WI38 (cell line): ENCODE measurements around the gene BLZF1.
"Not testable (repeated sequence)": the region's sequence is repeated elsewhere in the genome, so short reads cannot be mapped to it uniquely, and the experiment has no call there.

Experiments
- H3K4me3 ChIP-seq: 2 replicates; pipeline ENCODE4 v1.5.1; 2011; ENCODE audit warnings: low read depth, mild to moderate bottlenecking, control low read depth, low read length
- CTCF ChIP-seq: IDR thresholded peaks from 2 replicates; pipeline ENCODE4 v1.5.1; 2012; ENCODE audit warnings: low read depth, mild to moderate bottlenecking, control low read depth, low read length

BLZF1 gene

GRCh38 chr1:169340882-169341281, 27.1 kb upstream of the BLZF1 start:
- TF ChIP-seq CTCF = no peak
- H3K4me3 ChIP-seq = no peak overlapping the region

GRCh38 chr1:169342096-169342495, 25.9 kb upstream of the BLZF1 start:
- H3K4me3 ChIP-seq = not testable (repeated sequence)

GRCh38 chr1:169345511-169345910, 22.5 kb upstream of the BLZF1 start:
- TF ChIP-seq CTCF = no peak
- H3K4me3 ChIP-seq = no peak overlapping the region

- TF ChIP-seq CTCF = no peak
- H3K4me3 ChIP-seq = no peak overlapping the region
Observed at GRCh38 chr1:169346036-169346589, 21.9 kb upstream of the BLZF1 start.

- no peak for TF ChIP-seq CTCF
- H3K4me3 ChIP-seq = no peak overlapping the region
Observed at GRCh38 chr1:169347688-169348382, 20.2 kb upstream of the BLZF1 start.

GRCh38 chr1:169348383-169349036, 19.5 kb upstream of the BLZF1 start:
- no peak overlapping the region for H3K4me3 ChIP-seq
- TF ChIP-seq CTCF = peak; percentile 35; the same call in 1 of the 2 replicates

- no peak overlapping the region for H3K4me3 ChIP-seq
- TF ChIP-seq CTCF = no peak
Observed at GRCh38 chr1:169360415-169360814, 7.6 kb upstream of the BLZF1 start.
